Fibroblast of villous mesenchyme (primary cell): Measurements from ENCODE around the gene JMJD1C. TPM values are rescaled to one million over a fixed set of nuclear protein-coding genes. Genes with fewer than 3 reads are reported as not detected.

Experiments used
- DNase-seq: peaks from one replicate; pipeline ENCODE4 v3.0.0-alpha.2; 2010; ENCODE audit warnings: low read depth
- H3K4me3 ChIP-seq: 2 replicates; pipeline ENCODE4 v1.5.1; 2011; ENCODE audit warnings: low read depth, mild to moderate bottlenecking, low read length
- CTCF ChIP-seq: IDR thresholded peaks from 2 replicates; pipeline ENCODE4 v1.5.1; 2012; ENCODE audit warnings: low read depth, mild to moderate bottlenecking, low read length; ENCODE audit not compliant: insufficient read depth
- total RNA-seq: library from RNA; depleted of rRNA; stranded (reverse); fragments of >200 nt; gene quantifications from 2 replicates; pipeline ENCODE4 v1.2.3, GENCODE V29; 2012

The JMJD1C gene
- total RNA-seq, 1 donor, result 98.4 TPM

- DNase-seq, result no peak
- TF ChIP-seq CTCF, result no peak
- no peak overlapping the region for H3K4me3 ChIP-seq
These were observed 90.8 kb downstream of the JMJD1C start for GRCh38 chr10:63374991-63375390.

DNA sequence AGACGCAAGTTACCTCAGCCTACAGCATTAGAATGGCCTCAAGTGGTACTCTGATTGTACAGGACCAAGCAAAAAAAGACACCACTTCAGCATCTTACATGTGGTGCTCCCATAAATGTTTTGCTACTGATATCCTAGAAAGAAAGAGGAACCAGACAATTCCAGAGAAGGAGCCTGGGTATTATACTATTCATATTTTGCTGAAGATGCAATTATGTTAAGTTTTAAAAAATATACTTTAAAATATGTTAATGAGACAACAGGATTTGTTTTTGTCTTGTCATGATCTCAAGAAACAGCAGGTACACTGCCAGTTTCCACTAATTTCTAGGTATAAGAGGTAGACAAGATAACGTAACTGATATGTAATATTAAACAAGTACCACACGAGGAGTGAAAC, 92.6 kb downstream of the JMJD1C start:
- H3K4me3 ChIP-seq, result no peak overlapping the region
- TF ChIP-seq CTCF, result no peak
- no peak for DNase-seq

- no peak overlapping the region for H3K4me3 ChIP-seq
- no peak for TF ChIP-seq CTCF
- no peak for DNase-seq
These were observed 96.1 kb downstream of the JMJD1C start for GRCh38 chr10:63369711-63370110.

- no peak for DNase-seq
- no peak overlapping the region for H3K4me3 ChIP-seq
- TF ChIP-seq CTCF, result no peak
These were observed 97.4 kb downstream of the JMJD1C start for GRCh38 chr10:63368365-63368764.

DNA sequence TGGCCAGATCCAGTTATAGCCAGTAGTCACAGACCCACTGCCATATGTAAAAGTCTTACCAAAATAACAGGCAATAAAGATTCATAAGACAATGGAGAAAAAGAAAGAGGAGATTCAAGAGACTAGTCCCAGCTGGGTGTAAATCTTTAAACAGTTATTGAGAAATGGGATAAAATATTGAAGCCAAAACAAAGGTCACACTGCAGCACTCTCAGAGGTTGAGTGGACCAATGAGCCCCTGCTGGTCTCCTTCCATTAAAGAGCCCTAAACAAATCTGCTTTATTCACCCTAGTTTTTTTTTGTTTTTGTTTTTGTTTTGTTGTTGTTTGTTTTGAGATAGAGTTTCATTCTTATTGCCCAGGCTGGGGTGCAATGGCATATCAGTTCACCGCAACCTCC, 98.8 kb downstream of the JMJD1C start:
- no peak for DNase-seq
- H3K4me3 ChIP-seq, result no peak overlapping the region
- TF ChIP-seq CTCF, result no peak

- TF ChIP-seq CTCF, result no peak
- H3K4me3 ChIP-seq, result no peak overlapping the region
- no peak for DNase-seq
These were observed 99.6 kb downstream of the JMJD1C start for GRCh38 chr10:63365976-63366765.

DNA sequence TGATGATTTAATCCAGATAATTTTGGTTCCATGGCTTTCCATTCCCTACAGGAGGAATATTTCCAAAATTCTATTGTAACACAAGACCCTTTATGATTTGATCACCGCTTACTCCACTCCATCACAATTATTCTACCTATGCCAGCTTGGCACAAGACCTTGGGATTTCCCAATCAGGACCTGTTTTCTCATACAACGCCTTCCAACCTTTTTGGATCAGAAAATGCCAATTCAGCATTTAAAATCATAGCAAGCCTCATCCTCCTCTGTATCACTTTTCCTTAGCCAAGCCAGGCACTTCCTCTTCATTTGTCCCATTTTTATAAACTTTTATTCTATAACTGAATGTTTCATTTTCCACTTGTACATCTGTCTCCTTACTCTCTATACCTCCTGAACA, 100.9 kb downstream of the JMJD1C start:
- DNase-seq, result no peak
- no peak overlapping the region for H3K4me3 ChIP-seq
- no peak for TF ChIP-seq CTCF
